ENCODE data around the gene HTR3C.
A peak's percentile ranks its signal among the peaks of the same experiment; 100 is the strongest.

The HTR3C gene

GRCh38 chr3:184075901-184076300, 23.1 kb downstream of the HTR3C start:
- TF ChIP-seq POLR2AphosphoS5 (IDR thresholded peaks at IDR 0.05; ENCODE audit: low read depth, low read length) (no peak), POLR2A (IDR thresholded peaks at IDR 0.05; ENCODE audit: low read depth, low read length) (no peak), TAF1 (IDR thresholded peaks at IDR 0.05; ENCODE audit: borderline replicate concordance, low read depth, low read length) (no peak)
- no peak for DNase-seq (ENCODE audit: insufficient read length)
- no peak for FAIRE-seq

DNA sequence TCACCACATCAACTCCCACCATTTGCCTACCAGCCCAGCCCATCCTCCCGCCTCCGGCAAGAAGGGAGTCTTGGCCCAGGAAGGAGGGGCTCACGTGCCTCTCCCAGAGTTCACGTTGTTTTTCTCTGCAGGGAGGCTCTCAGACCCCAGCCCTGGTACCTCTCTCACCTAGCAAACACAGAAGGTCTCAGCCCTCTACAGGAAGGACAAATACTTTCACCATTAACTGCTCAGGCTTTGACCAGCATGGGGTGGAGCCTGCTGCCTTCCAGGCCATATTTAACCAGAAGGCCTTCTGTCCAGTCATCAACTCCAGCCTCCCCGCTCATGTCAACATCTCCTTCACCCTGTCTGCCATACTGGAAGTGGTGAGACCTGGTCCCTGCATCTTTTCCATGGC, 25.0 kb downstream of the HTR3C start:
- FAIRE-seq (no peak), DNase-seq (ENCODE audit: insufficient read length) (no peak)
- TF ChIP-seq POLR2AphosphoS5 (IDR thresholded peaks at IDR 0.05; ENCODE audit: low read depth, low read length) (no peak), POLR2A (IDR thresholded peaks at IDR 0.05; ENCODE audit: low read depth, low read length) (no peak), TAF1 (IDR thresholded peaks at IDR 0.05; ENCODE audit: borderline replicate concordance, low read depth, low read length) (no peak)

- FAIRE-seq (no peak), DNase-seq (ENCODE audit: insufficient read length) (no peak)
- TF ChIP-seq POLR2AphosphoS5 (IDR thresholded peaks at IDR 0.05; ENCODE audit: low read depth, low read length) (no peak), POLR2A (IDR thresholded peaks at IDR 0.05; ENCODE audit: low read depth, low read length) (no peak), TAF1 (IDR thresholded peaks at IDR 0.05; ENCODE audit: borderline replicate concordance, low read depth, low read length) (no peak)
Measured at GRCh38 chr3:184078851-184079250, 26.0 kb downstream of the HTR3C start.

DNA sequence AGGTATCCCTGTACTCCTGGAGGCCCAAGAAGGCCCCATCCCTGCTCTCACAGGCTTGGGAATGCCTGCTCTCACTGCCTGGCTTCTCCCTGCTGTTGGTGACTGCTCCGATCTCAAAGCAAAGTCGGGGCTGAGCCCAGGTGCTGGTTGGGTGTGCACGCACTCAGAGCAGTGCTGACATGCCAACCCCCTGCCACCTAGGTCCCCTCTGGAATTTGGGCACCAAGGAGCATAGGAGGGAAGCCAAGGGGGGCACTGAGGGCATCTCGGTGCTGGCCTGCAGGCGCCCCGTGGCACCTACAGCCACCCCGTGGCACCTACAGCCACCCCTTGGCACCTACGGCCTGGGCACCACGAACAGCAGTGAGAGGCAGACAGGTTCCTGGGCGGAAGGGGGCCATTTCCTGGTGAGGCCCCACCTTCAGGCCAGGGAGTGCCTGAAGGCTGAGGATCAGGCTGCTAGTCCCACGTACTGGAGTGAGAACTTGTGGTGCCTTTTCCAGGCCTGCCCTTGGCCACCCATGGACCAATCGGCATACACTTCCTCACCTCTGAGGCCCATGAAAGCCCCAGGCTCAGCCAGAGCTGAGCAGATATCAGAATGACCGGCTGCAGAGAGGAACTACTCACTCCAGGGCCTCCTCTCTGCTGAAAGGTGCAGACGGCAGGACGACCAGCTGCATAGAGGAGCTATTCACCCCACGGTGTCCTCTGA, 28.4 kb downstream of the HTR3C start:
- DNase-seq (ENCODE audit: insufficient read length) (no peak), FAIRE-seq (no peak)

GRCh38 chr3:184082034-184082433, 29.2 kb downstream of the HTR3C start:
- DNase-seq (ENCODE audit: insufficient read length) (no peak), FAIRE-seq (no peak)
- TF ChIP-seq POLR2AphosphoS5 (IDR thresholded peaks at IDR 0.05; ENCODE audit: low read depth, low read length): no peak
- no peak for TF ChIP-seq TAF1 (IDR thresholded peaks at IDR 0.05; ENCODE audit: borderline replicate concordance, low read depth, low read length)
- no peak for TF ChIP-seq POLR2A (IDR thresholded peaks at IDR 0.05; ENCODE audit: low read depth, low read length)

More for the DNA sequence above, 28.4 kb downstream of the HTR3C start:
- TF ChIP-seq POLR2A (IDR thresholded peaks at IDR 0.05; ENCODE audit: low read depth, low read length): no peak
- TF ChIP-seq POLR2AphosphoS5 (IDR thresholded peaks at IDR 0.05; ENCODE audit: low read depth, low read length): no peak
- TF ChIP-seq TAF1 (IDR thresholded peaks at IDR 0.05; ENCODE audit: borderline replicate concordance, low read depth, low read length): no peak

DNA sequence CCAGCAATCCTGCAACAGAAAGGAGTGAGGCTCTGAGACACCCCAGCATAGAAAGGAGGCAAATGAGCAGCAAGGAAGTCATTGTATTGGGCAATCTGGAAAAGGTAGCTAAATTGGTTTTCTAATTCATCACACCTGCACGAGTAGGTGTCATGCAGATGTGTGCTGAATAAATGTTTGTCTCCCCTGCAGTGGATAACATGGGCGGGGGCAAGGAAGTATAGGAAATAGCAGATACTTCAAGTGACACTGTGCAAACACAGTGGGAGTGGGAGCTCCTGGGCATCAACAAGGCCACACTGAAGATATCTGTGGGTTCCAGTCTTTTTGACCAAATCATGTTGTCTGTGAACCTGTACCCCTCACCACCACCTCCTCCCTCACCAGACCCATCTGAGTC, 29.6 kb downstream of the HTR3C start:
- no peak for TF ChIP-seq POLR2AphosphoS5 (IDR thresholded peaks at IDR 0.05; ENCODE audit: low read depth, low read length)
- TF ChIP-seq POLR2A (IDR thresholded peaks at IDR 0.05; ENCODE audit: low read depth, low read length): no peak
- no peak for TF ChIP-seq TAF1 (IDR thresholded peaks at IDR 0.05; ENCODE audit: borderline replicate concordance, low read depth, low read length)
- no peak for FAIRE-seq
- DNase-seq (ENCODE audit: insufficient read length): no peak

GRCh38 chr3:184085389-184085852, 32.6 kb downstream of the HTR3C start:
- TF ChIP-seq POLR2AphosphoS5 (IDR thresholded peaks at IDR 0.05; ENCODE audit: low read depth, low read length): no peak
- FAIRE-seq (peak; percentile 17), DNase-seq (ENCODE audit: insufficient read length) (no peak)

DNA sequence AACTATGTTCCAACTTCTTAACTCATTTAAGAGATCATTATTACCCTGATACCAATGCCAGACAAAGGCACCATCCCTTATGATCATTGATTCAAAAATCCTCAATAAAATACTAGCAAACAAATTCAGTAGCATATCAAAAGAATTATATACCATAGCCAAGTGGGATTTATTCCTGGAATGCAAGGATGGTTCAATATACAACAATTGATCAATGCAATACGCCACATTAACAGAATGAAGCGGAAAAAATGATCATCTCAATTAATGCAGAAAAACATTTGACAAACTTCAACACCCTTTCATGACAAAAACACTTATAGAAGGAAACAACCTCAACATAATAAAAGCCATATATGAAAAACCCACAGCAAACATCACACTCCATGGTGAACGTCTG, 39.4 kb downstream of the HTR3C start:
- no peak for FAIRE-seq
- DNase-seq (ENCODE audit: insufficient read length): no peak
- TF ChIP-seq POLR2A (IDR thresholded peaks at IDR 0.05; ENCODE audit: low read depth, low read length) (no peak), TAF1 (IDR thresholded peaks at IDR 0.05; ENCODE audit: borderline replicate concordance, low read depth, low read length) (no peak), POLR2AphosphoS5 (IDR thresholded peaks at IDR 0.05; ENCODE audit: low read depth, low read length) (no peak)

DNA sequence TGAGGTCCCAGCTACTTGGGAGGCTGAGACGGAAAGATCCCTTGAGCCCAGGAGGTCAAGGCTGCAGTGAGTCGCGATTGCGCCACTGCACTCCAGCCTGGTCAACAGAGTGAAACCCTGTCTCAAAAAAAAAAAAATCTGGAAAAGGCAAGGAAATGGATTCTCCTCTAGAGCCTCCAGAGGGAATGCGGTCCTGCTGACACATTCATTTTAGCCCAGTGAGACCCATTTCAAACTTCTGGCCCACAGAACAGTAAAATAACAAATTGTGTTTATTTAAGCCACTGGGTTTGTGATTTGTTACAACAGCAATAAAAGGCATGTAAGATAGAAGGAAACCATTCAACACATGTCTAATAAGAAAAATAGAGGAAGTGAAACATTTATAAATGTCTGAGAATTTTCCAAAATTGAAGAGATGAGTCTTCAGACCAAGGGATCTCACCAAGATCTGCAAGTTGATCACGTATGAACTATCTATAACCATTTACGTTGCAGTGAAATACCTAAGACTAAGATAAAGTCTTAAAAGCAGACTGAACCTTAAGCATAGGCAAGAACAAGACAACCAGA, 44.0 kb downstream of the HTR3C start, which contains the start of gene HTR3E:
HTR3E (plus strand) TSS at position 254 of the 573 bp plus-strand sequence. CDS start 466 bp downstream, outside the sequence.
- FAIRE-seq (peak; percentile 42), DNase-seq (ENCODE audit: insufficient read length) (no peak)
- TF ChIP-seq POLR2AphosphoS5 (IDR thresholded peaks at IDR 0.05; ENCODE audit: low read depth, low read length): no peak

GRCh38 chr3:184097556-184097955, 44.7 kb downstream of the HTR3C start:
- TF ChIP-seq TAF1 (IDR thresholded peaks at IDR 0.05; ENCODE audit: borderline replicate concordance, low read depth, low read length) (no peak), POLR2A (IDR thresholded peaks at IDR 0.05; ENCODE audit: low read depth, low read length) (no peak), POLR2AphosphoS5 (IDR thresholded peaks at IDR 0.05; ENCODE audit: low read depth, low read length) (no peak)
- DNase-seq (ENCODE audit: insufficient read length) (no peak), FAIRE-seq (no peak)

GRCh38 chr3:184099806-184100686, 47.2 kb downstream of the HTR3C start:
- DNase-seq (ENCODE audit: insufficient read length): no peak
- no peak for FAIRE-seq
- TF ChIP-seq TAF1 (IDR thresholded peaks at IDR 0.05; ENCODE audit: borderline replicate concordance, low read depth, low read length) (no peak), POLR2A (IDR thresholded peaks at IDR 0.05; ENCODE audit: low read depth, low read length) (no peak), POLR2AphosphoS5 (IDR thresholded peaks at IDR 0.05; ENCODE audit: low read depth, low read length) (no peak)
